ENCODE data around the gene POLR3G.

DNA sequence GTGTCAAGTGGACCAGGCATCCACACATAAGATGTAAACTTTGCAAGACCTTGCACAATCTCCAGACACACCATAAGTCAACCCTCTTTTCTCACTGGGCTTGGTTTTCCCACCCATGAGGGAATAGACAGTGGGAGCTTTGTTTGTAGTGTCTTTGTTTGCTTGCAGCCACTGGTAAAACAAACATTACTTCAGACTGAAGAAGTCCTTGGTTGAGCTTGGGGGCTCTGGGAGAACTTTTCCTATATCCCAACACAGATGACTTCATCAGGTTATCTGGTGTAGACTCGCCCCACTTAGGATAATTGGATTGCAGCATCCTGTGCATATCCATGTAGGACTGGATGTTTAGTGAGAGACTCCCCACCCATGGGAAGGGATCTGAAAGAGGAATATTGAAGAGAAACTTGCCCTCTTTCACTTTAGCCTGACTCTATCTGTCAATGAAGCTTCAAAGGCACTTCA lies 72.4 kb downstream of the POLR3G start:
- TF ChIP-seq, protein P1, sequence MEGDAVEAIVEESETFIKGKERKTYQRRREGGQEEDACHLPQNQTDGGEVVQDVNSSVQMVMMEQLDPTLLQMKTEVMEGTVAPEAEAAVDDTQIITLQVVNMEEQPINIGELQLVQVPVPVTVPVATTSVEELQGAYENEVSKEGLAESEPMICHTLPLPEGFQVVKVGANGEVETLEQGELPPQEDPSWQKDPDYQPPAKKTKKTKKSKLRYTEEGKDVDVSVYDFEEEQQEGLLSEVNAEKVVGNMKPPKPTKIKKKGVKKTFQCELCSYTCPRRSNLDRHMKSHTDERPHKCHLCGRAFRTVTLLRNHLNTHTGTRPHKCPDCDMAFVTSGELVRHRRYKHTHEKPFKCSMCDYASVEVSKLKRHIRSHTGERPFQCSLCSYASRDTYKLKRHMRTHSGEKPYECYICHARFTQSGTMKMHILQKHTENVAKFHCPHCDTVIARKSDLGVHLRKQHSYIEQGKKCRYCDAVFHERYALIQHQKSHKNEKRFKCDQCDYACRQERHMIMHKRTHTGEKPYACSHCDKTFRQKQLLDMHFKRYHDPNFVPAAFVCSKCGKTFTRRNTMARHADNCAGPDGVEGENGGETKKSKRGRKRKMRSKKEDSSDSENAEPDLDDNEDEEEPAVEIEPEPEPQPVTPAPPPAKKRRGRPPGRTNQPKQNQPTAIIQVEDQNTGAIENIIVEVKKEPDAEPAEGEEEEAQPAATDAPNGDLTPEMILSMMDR (IDR thresholded peaks at IDR 0.05): no peak
- TF ChIP-seq EP300 (IDR thresholded peaks at IDR 0.05): no peak
